SJCRH30 (cell line): ENCODE measurements around the gene PROK2. TPM values are rescaled to one million over a fixed set of nuclear protein-coding genes. Genes with fewer than 3 reads are reported as not detected.

Source experiments
- DNase-seq, 2 experiments: peaks; one replicate each; pipeline ENCODE4 v3.0.0-alpha.2; 2015 to 2020
- H3K27ac ChIP-seq: fragments of 250-450 bp; sonication (Bioruptor Pico); 2 replicates; pipeline ENCODE4 v1.5.1; 2020; ENCODE audit warnings: mild to moderate bottlenecking, moderate library complexity
- H3K27me3 ChIP-seq: fragments of 250-450 bp; sonication (Bioruptor Pico); 2 replicates; pipeline ENCODE4 v1.5.1; 2020; ENCODE audit warnings: mild to moderate bottlenecking, moderate library complexity
- H3K36me3 ChIP-seq: fragments of 250-450 bp; sonication (Bioruptor Pico); 2 replicates; pipeline ENCODE4 v1.5.1; 2020; ENCODE audit warnings: mild to moderate bottlenecking, moderate library complexity
- H3K4me1 ChIP-seq: fragments of 250-450 bp; sonication (Bioruptor Pico); 2 replicates; pipeline ENCODE4 v1.5.1; 2020; ENCODE audit warnings: mild to moderate bottlenecking, moderate library complexity
- H3K4me3 ChIP-seq: fragments of 250-450 bp; sonication (Bioruptor Pico); 2 replicates; pipeline ENCODE4 v1.5.1; 2020; ENCODE audit warnings: mild to moderate bottlenecking, moderate library complexity
- H3K9me3 ChIP-seq: fragments of 250-450 bp; sonication (Bioruptor Pico); replicated peaks from 2 replicates; pipeline ENCODE4 v1.5.1; 2020; ENCODE audit warnings: mild to moderate bottlenecking, moderate library complexity
- total RNA-seq: library from RNA; depleted of rRNA; stranded (reverse); fragments of >200 nt; shearing (Covaris generic); gene quantifications from 2 replicates; pipeline ENCODE4 v1.2.3, GENCODE V29; 2014

Gene PROK2
- total RNA-seq, 1 experiment from 2014 or later, result not detected

- Histone ChIP-seq H3K36me3 (no peaks in the 10 kb centered on the region), H3K9me3 (no peaks in the 10 kb centered on the region), H3K27me3 (no peaks in the 10 kb centered on the region), H3K27ac (no peak overlapping the region), H3K4me3 (no peak overlapping the region), H3K4me1 (no peaks in the 10 kb centered on the region)
- DNase-seq, result no peak
These were observed 8.4 kb downstream of the PROK2 start for GRCh38 chr3:71776538-71776937.

GRCh38 chr3:71771884-71772283, 13.1 kb downstream of the PROK2 start:
- no peak overlapping the region for H3K27ac ChIP-seq
- no peaks in the 10 kb centered on the region for H3K9me3 ChIP-seq
- no peaks in the 10 kb centered on the region for H3K4me1 ChIP-seq
- DNase-seq, result no peak
- H3K27me3 ChIP-seq, result no peaks in the 10 kb centered on the region
- H3K4me3 ChIP-seq, result no peak overlapping the region
- no peaks in the 10 kb centered on the region for H3K36me3 ChIP-seq

- Histone ChIP-seq H3K4me1 (no peaks in the 10 kb centered on the region), H3K27ac (no peak overlapping the region), H3K4me3 (no peak overlapping the region), H3K27me3 (no peaks in the 10 kb centered on the region), H3K9me3 (no peaks in the 10 kb centered on the region), H3K36me3 (no peaks in the 10 kb centered on the region)
- DNase-seq, result no peak
These were observed 13.8 kb downstream of the PROK2 start for GRCh38 chr3:71771126-71771525.

- H3K27me3 ChIP-seq, result no peaks in the 10 kb centered on the region
- no peak for DNase-seq
- no peaks in the 10 kb centered on the region for H3K4me1 ChIP-seq
- H3K4me3 ChIP-seq, result no peak overlapping the region
- H3K36me3 ChIP-seq, result no peaks in the 10 kb centered on the region
- H3K9me3 ChIP-seq, result no peaks in the 10 kb centered on the region
- H3K27ac ChIP-seq, result no peak overlapping the region
These were observed 21.5 kb downstream of the PROK2 start for GRCh38 chr3:71763426-71763825.

- no peaks in the 10 kb centered on the region for H3K36me3 ChIP-seq
- no peaks in the 10 kb centered on the region for H3K4me1 ChIP-seq
- H3K27ac ChIP-seq, result no peak overlapping the region
- no peaks in the 10 kb centered on the region for H3K27me3 ChIP-seq
- no peak for DNase-seq
- no peaks in the 10 kb centered on the region for H3K9me3 ChIP-seq
- H3K4me3 ChIP-seq, result no peak overlapping the region
These were observed 24.8 kb downstream of the PROK2 start for GRCh38 chr3:71760140-71760539.

- no peak overlapping the region for H3K27ac ChIP-seq
- no peaks in the 10 kb centered on the region for H3K27me3 ChIP-seq
- H3K36me3 ChIP-seq, result no peaks in the 10 kb centered on the region
- no peaks in the 10 kb centered on the region for H3K4me1 ChIP-seq
- no peak overlapping the region for H3K4me3 ChIP-seq
- no peaks in the 10 kb centered on the region for H3K9me3 ChIP-seq
- DNase-seq, result no peak
These were observed 25.5 kb downstream of the PROK2 start for GRCh38 chr3:71759401-71759800.

- DNase-seq, result no peak
- Histone ChIP-seq H3K36me3 (no peaks in the 10 kb centered on the region), H3K4me3 (no peak overlapping the region), H3K4me1 (no peaks in the 10 kb centered on the region), H3K27me3 (no peaks in the 10 kb centered on the region), H3K9me3 (no peaks in the 10 kb centered on the region), H3K27ac (no peak overlapping the region)
These were observed 26.9 kb downstream of the PROK2 start for GRCh38 chr3:71758091-71758490.

- Histone ChIP-seq H3K4me1 (no peaks in the 10 kb centered on the region), H3K4me3 (no peak overlapping the region), H3K9me3 (no peaks in the 10 kb centered on the region), H3K27ac (no peak overlapping the region), H3K27me3 (no peaks in the 10 kb centered on the region), H3K36me3 (no peaks in the 10 kb centered on the region)
- DNase-seq, result no peak
These were observed 30.2 kb downstream of the PROK2 start for GRCh38 chr3:71754610-71755253.

GRCh38 chr3:71753701-71754609, 31.0 kb downstream of the PROK2 start, which contains the start of gene GPR27:
Gene GPR27 (plus strand): TSS chr3:71753855. CDS start chr3:71754050, 195 bp downstream.
- H3K9me3 ChIP-seq, result no peaks in the 10 kb centered on the region
- no peaks in the 10 kb centered on the region for H3K27me3 ChIP-seq
- H3K27ac ChIP-seq, result no peak within 1 kb of the TSS
- no peak for DNase-seq
- H3K36me3 ChIP-seq, result no peaks in the 10 kb centered on the region
- H3K4me1 ChIP-seq, result no peaks in the 10 kb centered on the region
- no peak within 1 kb of the TSS for H3K4me3 ChIP-seq

GRCh38 chr3:71752831-71753700, 31.9 kb downstream of the PROK2 start:
- Histone ChIP-seq H3K9me3 (no peaks in the 10 kb centered on the region), H3K4me1 (no peaks in the 10 kb centered on the region), H3K4me3 (no peak overlapping the region), H3K27ac (no peak overlapping the region), H3K27me3 (no peaks in the 10 kb centered on the region), H3K36me3 (no peaks in the 10 kb centered on the region)
- DNase-seq, result no peak

GRCh38 chr3:71751602-71752001, 33.3 kb downstream of the PROK2 start:
- H3K36me3 ChIP-seq, result no peaks in the 10 kb centered on the region
- H3K9me3 ChIP-seq, result no peaks in the 10 kb centered on the region
- no peaks in the 10 kb centered on the region for H3K27me3 ChIP-seq
- no peaks in the 10 kb centered on the region for H3K4me1 ChIP-seq
- H3K4me3 ChIP-seq, result no peak overlapping the region
- DNase-seq, result no peak
- no peak overlapping the region for H3K27ac ChIP-seq

- no peaks in the 10 kb centered on the region for H3K36me3 ChIP-seq
These were observed 40.2 kb downstream of the PROK2 start for GRCh38 chr3:71744738-71745137.

GRCh38 chr3:71742621-71743020, 42.3 kb downstream of the PROK2 start:
- H3K36me3 ChIP-seq, result no peaks in the 10 kb centered on the region
- H3K9me3 ChIP-seq, result no peaks in the 10 kb centered on the region
- no peaks in the 10 kb centered on the region for H3K4me1 ChIP-seq
- H3K4me3 ChIP-seq, result no peak overlapping the region
- no peak overlapping the region for H3K27ac ChIP-seq
- no peak for DNase-seq
- H3K27me3 ChIP-seq, result no peaks in the 10 kb centered on the region

More at GRCh38 chr3:71744738-71745137, 40.2 kb downstream of the PROK2 start:
- DNase-seq, result no peak
- Histone ChIP-seq H3K4me3 (no peak overlapping the region), H3K9me3 (no peaks in the 10 kb centered on the region), H3K27me3 (no peaks in the 10 kb centered on the region), H3K27ac (no peak overlapping the region), H3K4me1 (no peaks in the 10 kb centered on the region)

- Histone ChIP-seq H3K4me1 (no peaks in the 10 kb centered on the region), H3K27ac (no peak overlapping the region), H3K27me3 (no peaks in the 10 kb centered on the region), H3K36me3 (no peaks in the 10 kb centered on the region), H3K9me3 (no peaks in the 10 kb centered on the region), H3K4me3 (no peak overlapping the region)
- DNase-seq, result no peak
These were observed 50.1 kb downstream of the PROK2 start for GRCh38 chr3:71734881-71735280.

GRCh38 chr3:71733319-71733718, 51.6 kb downstream of the PROK2 start:
- H3K9me3 ChIP-seq, result no peaks in the 10 kb centered on the region

More at GRCh38 chr3:71733319-71733718, 51.6 kb downstream of the PROK2 start:
- Histone ChIP-seq H3K4me1 (no peaks in the 10 kb centered on the region), H3K27ac (no peak overlapping the region), H3K36me3 (no peaks in the 10 kb centered on the region), H3K4me3 (no peak overlapping the region), H3K27me3 (no peaks in the 10 kb centered on the region)
- DNase-seq, result no peak
